SK-N-SH (cell line): Measurements from ENCODE around the gene SPG11. TPM values are rescaled to one million over a fixed set of nuclear protein-coding genes. Genes with fewer than 3 reads are reported as not detected.

Source experiments
- CTCF ChIA-PET: fragments of 300-600, 350-600 bp; formaldehyde crosslinking; extraction: SDS; loops from one replicate; lab custom pipeline; 2021; lab: Yijun Ruan, JAX
- POLR2A ChIA-PET: fragments of 350-600 bp; sonication (Branson Sonifier 250); formaldehyde crosslinking; extraction: SDS; loops from one replicate; lab custom pipeline; 2020; ENCODE audit warnings: antibody characterized with exemption, inconsistent platforms; lab: Yijun Ruan, JAX
- DNase-seq: peaks from one replicate; pipeline ENCODE4 v3.0.0; 2012
- H2AFZ ChIP-seq: fragments of 200-600 bp; sonication (generic); 2 replicates; pipeline ENCODE4 v1.8.1; 2016; ENCODE audit warnings: antibody characterized with exemption, mild to moderate bottlenecking, low read depth
- H3F3A ChIP-seq: fragments of 200-600 bp; sonication (generic); replicated peaks from 2 replicates; pipeline ENCODE3; 2016; ENCODE audit warnings: antibody characterized with exemption, mild to moderate bottlenecking; ENCODE audit not compliant: insufficient read depth
- H3K27ac ChIP-seq, 2 experiments: fragments of 200-500 bp in 1 of 2; fragments of 200-600 bp in 1 of 2; sonication (Bioruptor generic) in 1 of 2; sonication (generic), shearing (Covaris generic) in 1 of 2; 2 replicates each; pipeline versions ENCODE4 v1.5.1 to v1.6.1; 2014 to 2016; ENCODE audit warnings: low read depth in 2 of 2, inconsistent platforms in 1 of 2, low read length in 1 of 2, mild to moderate bottlenecking in 1 of 2, mixed read lengths in 1 of 2
- H3K27me3 ChIP-seq: fragments of 200-600 bp; sonication (generic), shearing (Covaris generic); 2 replicates; pipeline ENCODE4 v1.6.1; 2016; ENCODE audit warnings: mixed run types; ENCODE audit not compliant: insufficient read depth
- H3K36me3 ChIP-seq, 2 experiments: fragments of 200-500 bp in 1 of 2; fragments of 200-600 bp in 1 of 2; sonication (Bioruptor generic) in 1 of 2; sonication (generic) in 1 of 2; replicated peaks in 1 of 2; 2 replicates each; pipeline versions ENCODE3 to v1.5.1; 2014 to 2016; ENCODE audit warnings: low read length in 1 of 2, mild to moderate bottlenecking in 1 of 2; ENCODE audit not compliant: insufficient read depth in 2 of 2, control insufficient read depth in 1 of 2
- H3K4me1 ChIP-seq, 2 experiments: fragments of 200-500 bp in 1 of 2; fragments of 200-600 bp in 1 of 2; sonication (Bioruptor generic) in 1 of 2; sonication (generic), shearing (Covaris generic) in 1 of 2; 2 replicates each; pipeline versions ENCODE4 v1.5.1 to v1.6.1; 2014 to 2016; ENCODE audit warnings: low read depth in 1 of 2, low read length in 1 of 2, mixed run types in 1 of 2; ENCODE audit not compliant: insufficient read depth in 2 of 2, control insufficient read depth in 1 of 2
- H3K4me2 ChIP-seq: fragments of 200-600 bp; sonication (generic), shearing (Covaris generic); 2 replicates; pipeline ENCODE4 v1.6.1; 2017; ENCODE audit warnings: mixed run types
- H3K4me3 ChIP-seq, 2 experiments: fragments of 200-500 bp in 1 of 2; fragments of 200-600 bp in 1 of 2; sonication (Bioruptor generic) in 1 of 2; sonication (generic), shearing (Covaris generic) in 1 of 2; 2 replicates each; pipeline versions ENCODE4 v1.5.1 to v1.8.1; 2014 to 2016; ENCODE audit warnings: low read depth in 2 of 2, inconsistent platforms in 1 of 2, low read length in 1 of 2, mild to moderate bottlenecking in 1 of 2, mixed read lengths in 1 of 2, moderate library complexity in 1 of 2
- H3K79me2 ChIP-seq: fragments of 200-600 bp; sonication (generic); 2 replicates; pipeline ENCODE4 v1.8.1; 2017; ENCODE audit warnings: mild to moderate bottlenecking; ENCODE audit not compliant: insufficient read depth
- H3K9ac ChIP-seq: fragments of 200-600 bp; sonication (generic); 2 replicates; pipeline ENCODE4 v1.6.1; 2017; ENCODE audit warnings: mixed run types
- H3K9me2 ChIP-seq: fragments of 200-600 bp; sonication (generic); 2 replicates; pipeline ENCODE4 v1.6.1; 2017; ENCODE audit warnings: mixed run types
- H3K9me3 ChIP-seq: fragments of 200-600 bp; sonication (generic); 2 replicates; pipeline ENCODE4 v1.6.1; 2017; ENCODE audit warnings: mixed run types, mild to moderate bottlenecking, moderate library complexity
- H4K20me1 ChIP-seq: fragments of 200-600 bp; sonication (generic); 2 replicates; pipeline ENCODE4 v1.6.1; 2017; ENCODE audit warnings: mild to moderate bottlenecking, mixed run types; ENCODE audit not compliant: insufficient read depth
- CHD2 ChIP-seq: fragments of 150-350 bp; IDR thresholded peaks from 2 replicates; pipeline ENCODE4 v1.6.1; 2018; ENCODE audit warnings: low read length; ENCODE audit not compliant: partially characterized antibody
- EZH2phosphoT487 ChIP-seq: fragments of 200-600 bp; sonication (generic); IDR thresholded peaks from 2 replicates; pipeline ENCODE4 v1.6.1; 2017; ENCODE audit warnings: low read depth, mixed run types, mild to moderate bottlenecking, antibody characterized with exemption, moderate library complexity, borderline replicate concordance
- FOSL2 ChIP-seq: IDR thresholded peaks from 2 replicates; pipeline ENCODE4 v1.4.0; 2012; ENCODE audit warnings: low read depth, mild to moderate bottlenecking, moderate library complexity, borderline replicate concordance
- FOXJ3 ChIP-seq: sonication (generic); formaldehyde crosslinking; IDR thresholded peaks from 2 replicates; pipeline ENCODE4 v1.5.1; 2020; ENCODE audit warnings: mild to moderate bottlenecking, missing genetic modification reagents
- GATA2 ChIP-seq: sonication (generic); formaldehyde crosslinking; IDR thresholded peaks from 2 replicates; pipeline ENCODE4 v1.5.0; 2020; ENCODE audit warnings: mild to moderate bottlenecking, missing genetic modification reagents
- JUND ChIP-seq: IDR thresholded peaks from 2 replicates; pipeline ENCODE4 v1.4.0; 2012
- MEF2A ChIP-seq: IDR thresholded peaks from 2 replicates; pipeline ENCODE4 v1.4.0; 2012; ENCODE audit warnings: low read depth, borderline replicate concordance
- MXI1 ChIP-seq: IDR thresholded peaks from 2 replicates; pipeline ENCODE4 v1.6.1; 2012; ENCODE audit warnings: mild to moderate bottlenecking, low read depth, low read length, improper control_type of control experiment
- NRF1 ChIP-seq: IDR thresholded peaks from 2 replicates; pipeline ENCODE4 v1.6.1; 2012; ENCODE audit warnings: low read depth, mild to moderate bottlenecking, low read length
- PBX3 ChIP-seq: IDR thresholded peaks from 2 replicates; pipeline ENCODE4; 2012
- RAD21 ChIP-seq: IDR thresholded peaks from 2 replicates; pipeline ENCODE4 v1.6.1; 2012; ENCODE audit warnings: mild to moderate bottlenecking, low read length
- RCOR1 ChIP-seq: fragments of 150-350 bp; IDR thresholded peaks from 2 replicates; pipeline ENCODE4 v1.6.1; 2017; ENCODE audit warnings: antibody characterized with exemption, low read length
- RFX5 ChIP-seq: IDR thresholded peaks from 2 replicates; pipeline ENCODE4 v1.6.1; 2012; ENCODE audit warnings: mild to moderate bottlenecking, improper control_type of control experiment, low read length
- RXRA ChIP-seq: IDR thresholded peaks from 2 replicates; pipeline ENCODE4 v1.4.0; 2012; ENCODE audit warnings: low read depth, mild to moderate bottlenecking, borderline replicate concordance
- SIN3A ChIP-seq: IDR thresholded peaks from 2 replicates; pipeline ENCODE4 v1.6.1; 2012; ENCODE audit warnings: low read depth, mild to moderate bottlenecking, low read length, moderate library complexity, borderline replicate concordance
- SMC3 ChIP-seq: IDR thresholded peaks from 2 replicates; pipeline ENCODE4 v1.6.1; 2012; ENCODE audit warnings: low read depth, low read length, improper control_type of control experiment
- TAF1 ChIP-seq: IDR thresholded peaks from 2 replicates; pipeline ENCODE4 v1.6.1; 2012; ENCODE audit warnings: low read depth, mild to moderate bottlenecking, low read length, moderate library complexity, borderline replicate concordance
- YY1 ChIP-seq: IDR thresholded peaks from 2 replicates; pipeline ENCODE4 v1.4.0; 2012; ENCODE audit warnings: low read depth, mild to moderate bottlenecking
- ZBTB33 ChIP-seq: IDR thresholded peaks from 2 replicates; pipeline ENCODE4 v1.4.0; 2012; ENCODE audit warnings: low read depth, borderline replicate concordance
- WGBS: methylation state at CpG from one replicate; pipeline ENCODE4 v1.1.6; 2017; ENCODE audit warnings: low lambda C conversion rate; 5-methylcytosine and 5-hydroxymethylcytosine counted together
- polyA plus RNA-seq, 3 experiments: library from polyadenylated mRNA; depleted of rRNA; stranded (reverse); fragments of >200 nt; gene quantifications; 2 replicates each; pipeline ENCODE4 v1.2.3, GENCODE V29; 2012

SPG11 gene
- polyA plus RNA-seq, 1 of the 3 experiments (the other 2 are of a cell fraction), result 36.3 TPM

GRCh38 chr15:44620081-44620480 is 43.4 kb downstream of the SPG11 start (continued):
- TF ChIP-seq EZH2phosphoT487, result no peak
- no peak for TF ChIP-seq MXI1
- TF ChIP-seq RXRA, result no peak

- ChIA-PET CTCF (interaction anchor here (0.6 to 1.4 kb wide), 5 partner anchors 38 to 105 kb away, joined by 3 to 5 read pairs (median 3); no protein-coding TSS in a partner anchor), POLR2A (no interaction called here)
- Histone ChIP-seq H3K9me3 (no peaks in the 10 kb centered on the region), H3K4me2 (no peak overlapping the region), H3K4me1 (no peaks in the 10 kb centered on the region), H3F3A (peaks cover 4% of the 10 kb centered on the region), H3K9me2 (no peaks in the 10 kb centered on the region), H3K79me2 (no peaks in the 10 kb centered on the region), H3K27ac (no peak overlapping the region), H3K9ac (no peak overlapping the region)
- 97% methylated on average over 2 of the region's 2 CpGs for WGBS
- DNase-seq, result no peak
- no peak for TF ChIP-seq MEF2A
- TF ChIP-seq RCOR1, result no peak
- no peak for TF ChIP-seq GATA2 (CRISPR knock-in tag)
- TF ChIP-seq YY1, result no peak
- no peak for TF ChIP-seq PBX3
- no peak for TF ChIP-seq FOXJ3 (CRISPR knock-in tag)
- no peak for TF ChIP-seq ZBTB33
- no peak for TF ChIP-seq FOSL2
- no peak for TF ChIP-seq RAD21
- TF ChIP-seq CHD2, result no peak
- TF ChIP-seq RFX5, result no peak
- TF ChIP-seq JUND, result no peak
- no peak for TF ChIP-seq SIN3A
- no peak for TF ChIP-seq TAF1
- TF ChIP-seq NRF1, result no peak
- no peak for TF ChIP-seq EZH2phosphoT487
- TF ChIP-seq SMC3, result no peak
- TF ChIP-seq, all 33 proteins: peak for 0
- Histone ChIP-seq H4K20me1 (no peaks in the 10 kb centered on the region), H3K4me3 (no peak overlapping the region), H3K27me3 (no peaks in the 10 kb centered on the region), H3K36me3 (peaks cover 62 to 80% of the 10 kb centered on the region in 2 experiments), H2AFZ (no peak overlapping the region)
Measured at GRCh38 chr15:44616974-44617373, 46.5 kb downstream of the SPG11 start.
